HCT116 (cell line): Measurements from ENCODE around the gene IMMP2L. TPM values are rescaled to one million over a fixed set of nuclear protein-coding genes. Genes with fewer than 3 reads are reported as not detected.

Source experiments
- ATAC-seq: fragments of 200-7000 bp; cut with Tn5 transposase; 2 replicates; pipeline ENCODE4 v1.9.1; 2020; ENCODE audit warnings: mild to moderate bottlenecking, moderate library complexity
- BruUV-seq: library from RNA; stranded (reverse); fragments of 400-500 nt; replicated peaks from 2 replicates; lab custom pipeline; 2021; lab: Mats Ljungman, UMichigan
- CTCF ChIA-PET: fragments of 300-600 bp; sonication (Branson Sonifier 250); formaldehyde crosslinking; loops from one replicate; lab custom pipeline; 2021; ENCODE audit warnings: antibody characterized with exemption; lab: Charles Lee
- POLR2A ChIA-PET: fragments of 300-600, 350-600 bp; sonication (Branson Sonifier 250); formaldehyde crosslinking; loops from one replicate; lab custom pipeline; 2021; ENCODE audit warnings: antibody characterized with exemption; lab: Charles Lee
- RAD21 ChIA-PET, 2 experiments: fragments of 300-600 bp; sonication (Branson Sonifier 250); formaldehyde crosslinking; loops; one replicate each; lab custom pipeline; 2023; ENCODE audit warnings: low total read pairs in 2 of 2; ENCODE audit not compliant: uncharacterized antibody in 2 of 2, unreplicated experiment in 2 of 2, low non-redundant PET in 1 of 2; lab: Charles Lee
- DNase-seq: peaks from one replicate; pipeline ENCODE4 v3.0.0-alpha.2; 2010; ENCODE audit warnings: low read depth, low spot score
- H2AFZ ChIP-seq: fragments of 200-600 bp; shearing (Covaris generic), sonication (generic); 2 replicates; pipeline ENCODE4 v1.6.1; 2017; ENCODE audit warnings: low read depth, mixed run types, mixed read lengths, antibody characterized with exemption, low read length; ENCODE audit not compliant: poor library complexity, severe bottlenecking
- H3K27ac ChIP-seq: 2 replicates; pipeline ENCODE4 v1.5.1; 2012; ENCODE audit warnings: low read depth, low read length
- H3K27me3 ChIP-seq: fragments of 200-600 bp; sonication (generic); 2 replicates; pipeline ENCODE4 v1.6.1; 2016; ENCODE audit warnings: mixed run types, low read length, mixed read lengths; ENCODE audit not compliant: insufficient read depth
- H3K36me3 ChIP-seq, 2 experiments: fragments of 200-500 bp in 1 of 2; fragments of 200-600 bp in 1 of 2; sonication (Bioruptor generic) in 1 of 2; sonication (generic) in 1 of 2; 2 replicates each; pipeline versions ENCODE4 v1.5.1 to v1.6.1; 2014 to 2016; ENCODE audit warnings: low read length in 2 of 2, inconsistent platforms in 1 of 2, mixed read lengths in 1 of 2, mixed run types in 1 of 2; ENCODE audit not compliant: insufficient read depth in 2 of 2, control insufficient read depth in 1 of 2
- H3K4me1 ChIP-seq, 2 experiments: fragments of 200-600 bp in 1 of 2; sonication (generic) in 1 of 2; 2 replicates each; pipeline versions ENCODE4 v1.5.1 to v1.6.1; 2012 to 2017; ENCODE audit warnings: low read length in 2 of 2, inconsistent platforms in 1 of 2, mild to moderate bottlenecking in 1 of 2, mixed read lengths in 1 of 2, mixed run types in 1 of 2, moderate library complexity in 1 of 2; ENCODE audit not compliant: insufficient read depth in 2 of 2, control insufficient read depth in 1 of 2
- H3K4me2 ChIP-seq: fragments of 200-600 bp; sonication (generic); 2 replicates; pipeline ENCODE4 v1.6.1; 2017; ENCODE audit warnings: mixed run types, low read length, mixed read lengths
- H3K4me3 ChIP-seq, 2 experiments: fragments of 200-600 bp in 1 of 2; sonication (generic) in 1 of 2; replicated peaks in 1 of 2; 2 replicates each; pipeline ENCODE4 v1.5.1; 2011 to 2016; ENCODE audit warnings: low read length in 2 of 2, control low read depth in 1 of 2, low read depth in 1 of 2, mild to moderate bottlenecking in 1 of 2, mixed read lengths in 1 of 2, mixed run types in 1 of 2
- H3K79me2 ChIP-seq: fragments of 200-600 bp; sonication (generic); 2 replicates; pipeline ENCODE4 v1.6.1; 2017; ENCODE audit warnings: mild to moderate bottlenecking, mixed run types, low read length, moderate library complexity, mixed read lengths; ENCODE audit not compliant: insufficient read depth
- H3K9ac ChIP-seq: fragments of 200-600 bp; sonication (generic); 2 replicates; pipeline ENCODE4 v1.6.1; 2016; ENCODE audit warnings: low read length, mixed read lengths
- H3K9me2 ChIP-seq: fragments of 200-600 bp; sonication (generic), shearing (Covaris generic); 2 replicates; pipeline ENCODE4 v1.6.1; 2017; ENCODE audit warnings: mixed run types, mild to moderate bottlenecking, moderate library complexity; ENCODE audit not compliant: insufficient read depth
- H3K9me3 ChIP-seq, 2 experiments: fragments of 200-500 bp in 1 of 2; fragments of 200-600 bp in 1 of 2; sonication (Bioruptor generic) in 1 of 2; sonication (generic) in 1 of 2; 2 replicates each; pipeline ENCODE4 v1.6.1; 2014 to 2017; ENCODE audit warnings: low read length in 2 of 2, mixed read lengths in 2 of 2, inconsistent platforms in 1 of 2, low read depth in 1 of 2, mild to moderate bottlenecking in 1 of 2, mixed run types in 1 of 2, moderate library complexity in 1 of 2; ENCODE audit not compliant: control insufficient read depth in 1 of 2, insufficient read depth in 1 of 2
- H4K20me1 ChIP-seq: fragments of 200-600 bp; sonication (generic), shearing (Covaris generic); 2 replicates; pipeline ENCODE4 v1.6.1; 2017; ENCODE audit warnings: mixed run types, mild to moderate bottlenecking, moderate library complexity; ENCODE audit not compliant: insufficient read depth
- CBX3 ChIP-seq: IDR thresholded peaks from 2 replicates; pipeline ENCODE4 v1.6.1; 2012; ENCODE audit warnings: low read depth
- CEBPB ChIP-seq: IDR thresholded peaks from 2 replicates; pipeline ENCODE4 v1.6.1; 2012; ENCODE audit warnings: low read depth
- EZH2 ChIP-seq: fragments of 200-600 bp; sonication (generic); IDR thresholded peaks from 2 replicates; pipeline ENCODE4 v1.6.1; 2017; ENCODE audit warnings: antibody characterized with exemption, mixed run types
- EZH2phosphoT487 ChIP-seq: fragments of 200-600 bp; IDR thresholded peaks from 2 replicates; pipeline ENCODE4 v1.6.1; 2018; ENCODE audit warnings: antibody characterized with exemption, borderline replicate concordance
- FOSL1 ChIP-seq: IDR thresholded peaks from 2 replicates; pipeline ENCODE4 v1.6.1; 2012; ENCODE audit warnings: low read depth
- JUND ChIP-seq: IDR thresholded peaks from 2 replicates; pipeline ENCODE4 v1.6.1; 2012
- POLR2A ChIP-seq: IDR thresholded peaks from 2 replicates; pipeline ENCODE4 v1.7.0; 2011; ENCODE audit warnings: borderline replicate concordance; ENCODE audit not compliant: insufficient read depth, insufficient read length; ENCODE audit errors: extremely low read depth
- RAD21 ChIP-seq: IDR thresholded peaks from 2 replicates; pipeline ENCODE4 v1.6.1; 2012; ENCODE audit warnings: low read depth, mild to moderate bottlenecking
- SP1 ChIP-seq: IDR thresholded peaks from 2 replicates; pipeline ENCODE4 v1.6.1; 2012; ENCODE audit warnings: low read depth
- SRF ChIP-seq: IDR thresholded peaks from 2 replicates; pipeline ENCODE4 v1.6.1; 2012; ENCODE audit warnings: low read depth
- TCF7L2 ChIP-seq: IDR thresholded peaks from 2 replicates; pipeline ENCODE4 v1.7.0; 2011; ENCODE audit warnings: borderline replicate concordance, inconsistent platforms; ENCODE audit not compliant: insufficient read depth, insufficient read length; ENCODE audit errors: extremely low read depth
- YY1 ChIP-seq: IDR thresholded peaks from 2 replicates; pipeline ENCODE4 v1.6.1; 2011; ENCODE audit warnings: low read length, low read depth, moderate library complexity, mild to moderate bottlenecking; ENCODE audit not compliant: insufficient replicate concordance; ENCODE audit errors: extremely low read depth
- ZFX ChIP-seq: fragments of 450-650 bp; IDR thresholded peaks from 2 replicates; pipeline ENCODE4 v1.6.1; 2017
- ZNF274 ChIP-seq: fragments of 200-500 bp; sonication (Bioruptor generic); IDR thresholded peaks from 2 replicates; pipeline ENCODE4 v1.6.1; 2014; ENCODE audit warnings: mild to moderate bottlenecking, low read depth, low read length, inconsistent platforms
- intact Hi-C: fragments of 100-400 bp; cut with micrococcal nuclease; formaldehyde crosslinking; loops from 2 replicates; pipeline ENCODE4 v1.10.0; 2022
- total RNA-seq: library from RNA; stranded (reverse); gene quantifications from one replicate; pipeline ENCODE4 v1.2.1, GENCODE V29; 2021; ENCODE audit not compliant: unreplicated experiment
- TF ChIP-seq, protein P1 (sequence below): IDR thresholded peaks from 2 replicates; pipeline ENCODE4 v1.6.1; 2012
- TF ChIP-seq, protein P2 (sequence below), 3 experiments: fragments of 200-600 bp in 1 of 3; sonication (generic) in 1 of 3; IDR thresholded peaks in 2 of 3; conservative IDR thresholded peaks in 1 of 3; 2 replicates each; pipeline ENCODE4 v1.5.1; 2012 to 2017; ENCODE audit warnings: low read depth in 2 of 3, low read length in 2 of 3, antibody characterized with exemption in 1 of 3, borderline replicate concordance in 1 of 3, control low read depth in 1 of 3, mild to moderate bottlenecking in 1 of 3, mixed read lengths in 1 of 3, mixed run types in 1 of 3, moderate library complexity in 1 of 3; ENCODE audit not compliant: insufficient read depth in 1 of 3
- TF ChIP-seq, protein P3 (sequence below): IDR thresholded peaks from 2 replicates; pipeline ENCODE4 v1.6.1; 2012; ENCODE audit warnings: low read depth
- TF ChIP-seq, protein P4 (sequence below): IDR thresholded peaks from 2 replicates; pipeline ENCODE4 v1.6.1; 2012

The IMMP2L gene
- total RNA-seq, 1 experiment from 2014 or later = 21.1 TPM

DNA sequence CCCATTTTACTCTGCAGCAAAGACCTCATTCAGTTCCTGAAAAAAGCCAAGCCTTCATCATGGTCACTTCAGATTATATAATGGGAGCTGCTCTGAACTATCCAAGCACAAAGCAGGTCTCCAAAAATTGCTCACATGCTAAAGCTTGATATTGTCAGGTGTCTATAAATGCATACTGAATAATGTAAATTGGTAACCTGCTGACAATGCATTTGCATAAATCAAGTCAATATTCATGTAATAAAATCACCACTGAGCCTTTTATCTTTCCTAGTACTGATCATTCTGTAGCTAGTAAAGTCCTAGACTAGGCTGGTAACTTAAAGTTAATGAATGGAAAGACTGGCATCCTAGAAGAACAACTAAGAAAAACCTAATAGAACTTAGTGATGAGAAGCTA lies 188.3 kb downstream of the IMMP2L start:
- H3K9me2 ChIP-seq = no peaks in the 10 kb centered on the region
- H3K27ac ChIP-seq = no peak overlapping the region
- no peak for TF ChIP-seq EZH2phosphoT487
- no peak for TF ChIP-seq CBX3
- no peak for TF ChIP-seq SP1
- TF ChIP-seq FOSL1 = no peak
- TF ChIP-seq CEBPB = no peak
- TF ChIP-seq, protein P1, sequence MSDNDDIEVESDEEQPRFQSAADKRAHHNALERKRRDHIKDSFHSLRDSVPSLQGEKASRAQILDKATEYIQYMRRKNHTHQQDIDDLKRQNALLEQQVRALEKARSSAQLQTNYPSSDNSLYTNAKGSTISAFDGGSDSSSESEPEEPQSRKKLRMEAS = no peak
- no peak for TF ChIP-seq TCF7L2
- TF ChIP-seq JUND = no peak
- TF ChIP-seq SRF = no peak
- TF ChIP-seq, protein P2, sequence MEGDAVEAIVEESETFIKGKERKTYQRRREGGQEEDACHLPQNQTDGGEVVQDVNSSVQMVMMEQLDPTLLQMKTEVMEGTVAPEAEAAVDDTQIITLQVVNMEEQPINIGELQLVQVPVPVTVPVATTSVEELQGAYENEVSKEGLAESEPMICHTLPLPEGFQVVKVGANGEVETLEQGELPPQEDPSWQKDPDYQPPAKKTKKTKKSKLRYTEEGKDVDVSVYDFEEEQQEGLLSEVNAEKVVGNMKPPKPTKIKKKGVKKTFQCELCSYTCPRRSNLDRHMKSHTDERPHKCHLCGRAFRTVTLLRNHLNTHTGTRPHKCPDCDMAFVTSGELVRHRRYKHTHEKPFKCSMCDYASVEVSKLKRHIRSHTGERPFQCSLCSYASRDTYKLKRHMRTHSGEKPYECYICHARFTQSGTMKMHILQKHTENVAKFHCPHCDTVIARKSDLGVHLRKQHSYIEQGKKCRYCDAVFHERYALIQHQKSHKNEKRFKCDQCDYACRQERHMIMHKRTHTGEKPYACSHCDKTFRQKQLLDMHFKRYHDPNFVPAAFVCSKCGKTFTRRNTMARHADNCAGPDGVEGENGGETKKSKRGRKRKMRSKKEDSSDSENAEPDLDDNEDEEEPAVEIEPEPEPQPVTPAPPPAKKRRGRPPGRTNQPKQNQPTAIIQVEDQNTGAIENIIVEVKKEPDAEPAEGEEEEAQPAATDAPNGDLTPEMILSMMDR (IDR thresholded peaks at IDR 0.05 in 2 of 3, conservative IDR thresholded peaks at IDR 0.05 in 1 of 3; ENCODE audit: borderline replicate concordance in 1 of 3, insufficient read depth in 1 of 3, low read depth in 2 of 3, low read length in 2 of 3) = no peak
- TF ChIP-seq, protein P3, sequence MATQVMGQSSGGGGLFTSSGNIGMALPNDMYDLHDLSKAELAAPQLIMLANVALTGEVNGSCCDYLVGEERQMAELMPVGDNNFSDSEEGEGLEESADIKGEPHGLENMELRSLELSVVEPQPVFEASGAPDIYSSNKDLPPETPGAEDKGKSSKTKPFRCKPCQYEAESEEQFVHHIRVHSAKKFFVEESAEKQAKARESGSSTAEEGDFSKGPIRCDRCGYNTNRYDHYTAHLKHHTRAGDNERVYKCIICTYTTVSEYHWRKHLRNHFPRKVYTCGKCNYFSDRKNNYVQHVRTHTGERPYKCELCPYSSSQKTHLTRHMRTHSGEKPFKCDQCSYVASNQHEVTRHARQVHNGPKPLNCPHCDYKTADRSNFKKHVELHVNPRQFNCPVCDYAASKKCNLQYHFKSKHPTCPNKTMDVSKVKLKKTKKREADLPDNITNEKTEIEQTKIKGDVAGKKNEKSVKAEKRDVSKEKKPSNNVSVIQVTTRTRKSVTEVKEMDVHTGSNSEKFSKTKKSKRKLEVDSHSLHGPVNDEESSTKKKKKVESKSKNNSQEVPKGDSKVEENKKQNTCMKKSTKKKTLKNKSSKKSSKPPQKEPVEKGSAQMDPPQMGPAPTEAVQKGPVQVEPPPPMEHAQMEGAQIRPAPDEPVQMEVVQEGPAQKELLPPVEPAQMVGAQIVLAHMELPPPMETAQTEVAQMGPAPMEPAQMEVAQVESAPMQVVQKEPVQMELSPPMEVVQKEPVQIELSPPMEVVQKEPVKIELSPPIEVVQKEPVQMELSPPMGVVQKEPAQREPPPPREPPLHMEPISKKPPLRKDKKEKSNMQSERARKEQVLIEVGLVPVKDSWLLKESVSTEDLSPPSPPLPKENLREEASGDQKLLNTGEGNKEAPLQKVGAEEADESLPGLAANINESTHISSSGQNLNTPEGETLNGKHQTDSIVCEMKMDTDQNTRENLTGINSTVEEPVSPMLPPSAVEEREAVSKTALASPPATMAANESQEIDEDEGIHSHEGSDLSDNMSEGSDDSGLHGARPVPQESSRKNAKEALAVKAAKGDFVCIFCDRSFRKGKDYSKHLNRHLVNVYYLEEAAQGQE = no peak
- TF ChIP-seq YY1 = no peak
- TF ChIP-seq POLR2A = no peak
- TF ChIP-seq ZFX = no peak
- no peak for TF ChIP-seq ZNF274
- TF ChIP-seq RAD21 = no peak
- TF ChIP-seq EZH2 = no peak
- TF ChIP-seq, protein P4, sequence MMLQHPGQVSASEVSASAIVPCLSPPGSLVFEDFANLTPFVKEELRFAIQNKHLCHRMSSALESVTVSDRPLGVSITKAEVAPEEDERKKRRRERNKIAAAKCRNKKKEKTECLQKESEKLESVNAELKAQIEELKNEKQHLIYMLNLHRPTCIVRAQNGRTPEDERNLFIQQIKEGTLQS = no peak
- TF ChIP-seq, all 23 proteins: peak for 0
- Histone ChIP-seq H3K36me3 (no peaks in the 10 kb centered on the region), H4K20me1 (no peaks in the 10 kb centered on the region), H3K9me3 (no peaks in the 10 kb centered on the region), H3K79me2 (no peaks in the 10 kb centered on the region), H3K4me2 (no peak overlapping the region), H3K4me1 (peaks cover 0 to 3% of the 10 kb centered on the region in 2 experiments; a peak in 2 of 4 replicates), H3K4me3 (no peak overlapping the region), H3K27me3 (no peaks in the 10 kb centered on the region), H2AFZ (no peak overlapping the region), H3K9ac (no peak overlapping the region)
- RAD21 ChIA-PET = no interaction called here
- no TSS peak for BruUV-seq
- no peak for DNase-seq
- intact Hi-C loops = no loop called here
- CTCF ChIA-PET = no interaction called here
- ATAC-seq = no peak
- POLR2A ChIA-PET = no interaction called here
